Fibroblast of upper back skin (primary cell): ENCODE measurements around the gene GLUD1.
"Not testable (repeated sequence)": the region's sequence is repeated elsewhere in the genome, so short reads cannot be mapped to it uniquely, and the experiment has no call there.

Source experiments
- DNase-seq: peaks from one replicate; pipeline ENCODE4 v3.0.0-alpha.2; 2013

GLUD1 gene

GRCh38 chr10:87089746-87090145 lies 4.9 kb downstream of the GLUD1 start:
- DNase-seq: no peak

DNA sequence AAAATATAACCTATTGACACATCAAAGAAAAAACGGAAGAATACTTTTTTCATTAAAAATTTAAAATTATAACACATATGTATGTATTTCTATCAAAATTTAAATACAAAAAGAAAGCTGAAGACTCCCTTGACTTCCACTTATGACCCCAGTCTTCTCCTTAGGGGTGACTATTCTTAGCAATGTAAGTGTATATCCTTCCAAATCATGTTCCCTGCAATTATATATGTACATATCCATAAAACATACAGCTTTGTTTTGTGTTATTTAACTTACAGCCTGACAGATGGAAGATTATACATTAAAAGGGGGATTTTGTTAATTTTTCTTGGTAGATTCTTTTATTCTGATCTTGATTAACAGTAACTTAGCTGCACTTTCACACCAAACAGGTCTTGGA lies 9.1 kb downstream of the GLUD1 start:
- DNase-seq: no peak

DNA sequence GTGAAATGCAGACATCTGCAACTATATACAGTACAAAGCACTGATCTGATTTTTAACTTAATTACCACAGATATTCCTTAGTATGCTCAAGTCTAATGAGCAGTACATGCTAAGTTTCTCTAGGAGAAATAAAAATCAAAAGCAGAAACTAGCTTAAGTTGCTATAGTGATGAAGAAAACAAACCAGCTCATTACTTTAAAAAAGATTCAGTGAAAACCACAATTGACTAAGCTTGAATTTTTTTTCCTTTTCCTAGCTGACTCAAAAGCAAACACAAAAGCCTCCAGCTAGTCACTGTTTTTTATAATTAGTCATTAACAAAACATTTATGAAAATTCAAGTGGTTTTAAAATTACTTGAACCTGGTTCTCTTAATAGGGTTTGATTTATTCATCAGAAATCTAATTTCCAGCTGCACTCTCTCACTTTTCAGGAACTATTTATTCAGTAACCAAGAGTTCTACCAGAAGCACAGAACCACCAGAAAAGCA lies 10.3 kb downstream of the GLUD1 start:
- peak; percentile 75 for DNase-seq

- DNase-seq: peak; percentile 62
Measured at GRCh38 chr10:87083576-87084290, 10.9 kb downstream of the GLUD1 start.

DNA sequence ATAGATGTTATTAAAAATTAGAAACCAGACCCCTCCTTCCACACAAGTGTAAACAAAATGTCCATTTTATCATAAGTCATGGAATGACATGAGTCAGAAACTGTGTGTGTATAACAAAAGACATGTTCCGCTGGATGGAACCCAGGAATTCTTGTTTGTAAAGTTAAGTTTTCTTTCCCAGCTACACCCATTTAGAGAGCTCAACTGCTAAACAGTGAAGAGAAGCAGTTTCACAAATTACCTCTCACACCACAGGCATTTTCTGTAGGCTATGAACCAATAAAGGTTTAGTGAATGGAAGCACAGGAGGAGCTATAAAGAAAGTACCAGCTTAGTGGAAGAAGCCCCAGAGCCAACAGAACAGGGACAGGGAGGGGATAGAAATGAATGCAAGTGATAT lies 12.4 kb downstream of the GLUD1 start:
- peak; percentile 62 for DNase-seq

DNA sequence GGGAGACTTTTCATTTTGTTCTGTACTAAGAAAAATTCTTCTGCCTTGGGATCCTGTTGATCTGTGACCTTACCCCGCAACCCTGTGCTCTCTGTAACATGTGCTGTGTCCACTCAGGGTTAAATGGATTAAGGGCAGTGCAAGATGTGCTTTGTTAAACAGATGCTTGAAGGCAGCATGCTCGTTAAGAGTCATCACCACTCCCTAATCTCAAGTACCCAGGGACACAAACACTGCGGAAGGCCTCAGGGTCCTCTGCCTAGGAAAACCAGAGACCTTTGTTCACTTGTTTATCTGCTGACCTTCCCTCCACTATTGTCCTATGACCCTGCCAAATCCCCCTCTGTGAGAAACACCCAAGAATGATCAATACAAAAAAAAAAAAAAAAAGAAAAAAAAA lies 13.1 kb downstream of the GLUD1 start:
- not testable (repeated sequence) for DNase-seq

GRCh38 chr10:87080621-87081020 lies 14.0 kb downstream of the GLUD1 start:
- DNase-seq: not testable (repeated sequence)

DNA sequence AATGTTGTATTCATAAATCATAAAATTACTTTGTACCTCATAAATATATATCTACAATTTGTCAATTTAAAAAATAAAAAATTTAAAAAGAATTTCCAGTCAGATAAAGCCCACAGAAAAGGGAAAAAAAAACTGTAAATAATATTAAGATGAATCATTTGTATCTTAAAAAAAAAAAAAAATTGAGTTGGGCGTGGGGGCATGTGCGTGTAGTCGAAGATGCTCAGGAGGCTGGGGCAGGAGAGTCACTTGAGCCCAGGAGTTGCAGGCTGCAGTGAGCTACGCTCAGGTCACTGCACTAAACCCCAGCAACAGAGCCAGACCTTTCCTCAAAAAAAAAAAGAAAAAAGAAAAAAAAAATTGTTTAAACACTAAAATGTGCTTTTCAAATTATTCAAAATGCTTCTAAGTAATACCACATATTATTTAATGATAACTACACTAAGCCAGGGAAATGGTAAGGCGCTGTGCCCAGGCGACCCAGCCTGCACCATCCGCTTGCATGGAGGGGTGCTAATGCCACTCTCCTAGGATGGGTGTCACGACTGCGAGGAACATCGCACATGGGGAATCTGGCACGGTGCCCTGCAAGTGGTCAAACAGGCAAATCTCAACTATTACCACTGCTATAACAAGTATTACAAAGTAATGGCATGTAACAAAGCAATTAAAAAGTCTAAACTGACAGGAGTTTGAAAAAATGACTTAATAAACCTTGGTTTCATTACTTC lies 15.4 kb downstream of the GLUD1 start:
- no peak for DNase-seq

DNA sequence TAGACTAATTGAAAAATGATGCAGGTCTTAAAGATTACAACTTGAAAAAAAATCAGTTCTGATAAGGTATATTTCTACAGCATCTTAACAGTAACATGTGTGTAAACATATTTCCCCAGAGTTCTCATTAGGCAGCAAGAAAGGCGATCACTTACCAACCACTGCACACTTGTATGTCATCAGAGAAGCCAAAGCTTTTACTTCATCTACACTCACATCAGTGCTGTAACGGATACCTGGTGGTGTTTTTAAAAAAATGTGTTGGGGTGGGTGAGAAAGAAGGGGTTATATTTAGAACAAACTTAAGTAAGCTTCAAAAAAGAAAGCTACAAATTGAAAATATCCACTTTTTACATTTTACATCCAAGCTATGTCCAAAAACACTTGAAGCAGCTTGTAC lies 18.2 kb downstream of the GLUD1 start:
- DNase-seq: not testable (repeated sequence)

DNA sequence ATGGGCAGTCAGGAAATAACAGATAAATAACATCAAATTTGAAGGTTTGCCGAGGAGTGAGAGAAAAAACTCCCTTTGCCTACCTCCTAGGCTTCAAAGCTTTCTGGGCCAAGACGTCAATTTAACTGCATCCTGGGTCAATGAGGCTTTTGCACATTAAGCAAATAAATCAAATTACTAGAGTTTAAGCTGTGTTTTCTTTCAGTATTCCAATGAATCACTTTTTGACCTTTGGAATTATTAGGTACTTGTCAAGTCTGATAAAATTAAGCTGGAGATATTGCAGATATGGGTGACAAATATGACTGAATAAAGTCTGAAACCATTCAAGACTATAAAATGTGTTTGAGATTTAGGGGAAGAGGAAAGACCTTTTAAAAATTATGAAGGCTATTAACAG lies 22.2 kb downstream of the GLUD1 start:
- no peak for DNase-seq

GRCh38 chr10:87068281-87068680 lies 26.4 kb downstream of the GLUD1 start:
- no peak for DNase-seq

DNA sequence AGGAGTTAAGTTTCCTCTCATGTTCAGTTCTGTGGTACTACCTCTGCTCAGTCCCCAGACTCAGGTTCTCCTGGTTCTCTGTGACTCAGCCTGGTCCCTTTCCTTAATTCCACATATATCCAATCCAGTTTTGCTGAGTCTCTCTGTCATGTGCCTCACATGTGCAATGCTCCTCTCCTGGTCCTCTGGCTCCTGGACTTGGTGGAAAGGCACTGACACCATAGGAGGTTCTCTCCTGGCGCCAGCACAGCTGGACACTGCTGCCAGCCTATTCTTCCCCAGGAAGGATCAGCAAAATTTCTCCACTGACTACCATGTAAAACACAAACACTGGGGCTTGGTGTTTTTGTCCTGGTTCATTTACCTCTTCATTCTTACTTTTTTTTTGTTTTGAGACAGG lies 27.8 kb downstream of the GLUD1 start:
- no peak for DNase-seq

- DNase-seq: no peak
Measured at GRCh38 chr10:87066178-87066577, 28.5 kb downstream of the GLUD1 start.

DNA sequence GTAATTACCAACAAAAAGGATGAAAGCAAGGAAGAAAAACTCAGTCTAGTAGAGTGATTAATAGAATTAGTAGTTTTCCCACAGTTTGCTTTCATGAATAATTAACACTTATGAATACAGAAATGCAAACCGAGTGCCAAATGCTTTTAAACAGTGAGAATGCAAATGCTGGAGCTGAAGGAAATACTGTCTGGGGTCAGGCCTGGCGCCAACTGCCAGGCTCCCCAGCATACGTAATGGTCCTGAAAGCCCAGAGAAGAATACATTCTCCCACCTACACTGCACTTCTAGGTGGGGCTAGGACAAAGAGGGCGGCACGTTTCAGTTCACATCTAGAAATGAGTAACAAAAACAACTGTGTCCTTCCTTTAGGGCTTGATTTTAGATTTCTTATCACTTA lies 30.0 kb downstream of the GLUD1 start:
- no peak for DNase-seq

- DNase-seq: no peak
Measured at GRCh38 chr10:87060280-87060928, 34.2 kb downstream of the GLUD1 start.

DNA sequence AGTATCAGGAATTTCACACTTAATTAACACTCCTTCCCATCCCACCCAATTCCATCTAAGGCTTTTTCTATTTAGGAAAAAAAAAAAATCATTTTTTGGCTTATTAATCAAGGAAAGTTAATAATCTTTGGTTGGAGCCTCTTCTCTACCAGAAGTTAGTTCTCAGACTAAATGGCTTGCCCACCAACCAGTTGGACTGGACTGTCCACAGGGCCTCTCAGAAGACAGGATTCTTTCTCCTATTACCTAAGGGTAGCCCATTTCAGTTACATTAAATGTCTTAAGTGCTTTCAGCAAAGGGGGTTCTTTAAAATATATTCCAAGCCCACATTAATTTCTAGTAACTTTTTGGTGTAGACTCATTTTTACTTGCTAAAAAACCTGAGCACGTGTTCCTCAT lies 35.2 kb downstream of the GLUD1 start:
- DNase-seq: no peak

DNA sequence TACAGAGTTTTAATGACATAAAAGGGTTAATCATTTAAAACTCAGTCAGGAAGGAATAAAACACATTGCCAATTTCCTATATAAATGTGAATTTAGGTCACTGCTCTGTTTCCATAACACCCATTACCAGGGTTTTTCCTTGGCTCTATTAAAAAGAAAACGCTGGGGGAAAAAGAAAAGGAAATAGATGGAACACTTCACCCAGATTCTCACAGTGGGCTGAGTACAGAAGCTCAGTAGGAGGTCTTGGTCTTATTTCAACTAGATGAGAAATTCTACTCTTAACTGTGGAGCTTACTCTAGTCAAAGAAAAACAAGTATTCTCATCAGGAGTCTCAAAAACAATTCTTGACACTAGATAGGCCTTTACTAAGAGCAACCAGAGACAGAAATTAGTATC lies 36.5 kb downstream of the GLUD1 start:
- no peak for DNase-seq

DNA sequence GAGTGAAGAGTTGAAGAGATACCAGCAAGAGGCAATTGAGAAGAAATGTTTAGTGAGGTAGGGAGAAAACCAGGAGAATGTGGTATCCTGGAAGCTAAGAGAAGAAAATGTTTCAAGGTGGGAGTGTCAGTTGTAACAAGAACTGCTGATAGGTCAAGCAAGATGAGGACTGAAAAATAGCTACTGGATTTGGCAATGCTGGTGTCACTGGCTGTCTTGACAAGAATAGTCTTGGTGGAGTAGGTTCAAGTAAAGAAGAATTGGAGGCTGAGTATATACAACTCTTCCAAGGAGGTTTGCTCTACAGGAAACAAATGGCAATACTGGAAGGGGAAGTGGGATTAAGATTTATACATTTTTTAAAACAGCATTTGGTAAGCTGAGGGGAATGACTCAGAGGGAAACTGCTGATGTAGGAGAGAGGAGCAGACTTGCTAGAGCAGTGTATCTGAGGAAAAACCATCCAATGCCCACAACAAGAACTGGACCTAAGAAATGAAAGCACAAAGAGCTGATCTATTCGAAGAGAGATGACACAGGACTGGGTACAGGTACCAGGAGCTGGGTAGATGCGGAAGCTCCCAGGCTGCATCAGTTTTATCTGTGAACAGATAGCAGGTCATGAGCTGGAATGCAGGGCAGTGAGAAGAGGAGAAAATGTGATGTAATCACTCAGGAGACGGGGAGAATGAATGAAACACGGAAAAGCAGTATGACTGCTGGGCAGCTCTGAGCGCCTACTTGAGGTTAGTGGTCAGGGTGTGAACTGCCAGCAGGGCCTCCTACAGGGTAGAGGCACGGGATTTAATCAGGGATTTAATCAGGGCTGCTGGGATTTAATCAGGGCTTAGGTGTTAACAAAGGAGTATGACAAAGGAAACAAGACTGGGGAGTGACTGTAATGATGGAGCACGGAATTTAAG lies 40.0 kb downstream of the GLUD1 start:
- peak; percentile 63 for DNase-seq

- DNase-seq: no peak
Measured at GRCh38 chr10:87053577-87054181, 41.0 kb downstream of the GLUD1 start.

- no peak for DNase-seq
Measured at GRCh38 chr10:87053111-87053510, 41.5 kb downstream of the GLUD1 start.

DNA sequence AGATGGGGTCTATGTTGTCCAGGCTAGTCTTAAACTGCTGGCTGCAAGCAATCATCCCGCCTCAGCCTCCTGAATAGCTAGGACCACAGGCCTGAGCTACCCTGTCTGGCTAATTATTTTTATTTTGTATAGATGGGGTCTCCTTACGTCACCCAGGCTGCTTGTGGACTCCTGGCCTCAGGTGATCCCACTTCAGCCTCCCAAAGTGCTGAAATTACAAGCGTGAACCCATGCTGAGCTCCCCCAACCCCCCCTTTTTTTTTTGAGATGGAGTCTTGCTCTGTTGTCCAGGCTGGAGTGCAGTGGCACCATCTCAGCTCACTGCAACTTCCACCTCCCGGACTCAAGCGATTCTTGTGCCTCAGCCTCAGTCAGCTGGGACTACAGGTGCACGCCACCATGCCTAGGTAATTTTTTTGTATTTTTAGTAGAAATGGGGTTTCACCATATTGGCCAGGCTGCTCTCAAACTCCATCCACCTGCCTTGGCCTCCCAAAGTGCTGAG lies 49.2 kb downstream of the GLUD1 start:
- DNase-seq: no peak

- not testable (repeated sequence) for DNase-seq
Measured at GRCh38 chr10:87043579-87043978, 51.1 kb downstream of the GLUD1 start.
